ENCODE data around the gene HHATL. TPM values are rescaled to one million over a fixed set of nuclear protein-coding genes. Genes with fewer than 3 reads are reported as not detected.

The HHATL gene
- total and polyA plus RNA-seq, 2 donors = 1.7 to 3.7 TPM

GRCh38 chr3:42702982-42703694 lies 540 bp upstream of the HHATL start:
- peaks cover 0 to 1% of the 10 kb centered on the region in 2 donors for H3K9me3 ChIP-seq (ENCODE audit: control insufficient read depth in 2 of 2, insufficient read depth in 1 of 2, low read length in 1 of 2)
- no peaks in the 10 kb centered on the region for H3K36me3 ChIP-seq (ENCODE audit: control insufficient read depth in 2 of 2, insufficient read depth in 2 of 2, low read length in 1 of 2)
- no peak for DNase-seq (ENCODE audit: low read depth in 6 of 9, low spot score in 9 of 9)
- WGBS = 90% methylated on average over 6 of the region's 6 CpGs
- no peaks in the 10 kb centered on the region for H3K4me1 ChIP-seq (ENCODE audit: control insufficient read depth in 2 of 2, insufficient read depth in 2 of 2, low read length in 2 of 2)
- no peak overlapping the region for H3K27ac ChIP-seq (ENCODE audit: low read depth in 1 of 2, low read length in 1 of 2)
- H3K4me3 ChIP-seq (ENCODE audit: low read length in 2 of 2) = no peak overlapping the region
- no peaks in the 10 kb centered on the region for H3K27me3 ChIP-seq (ENCODE audit: control insufficient read depth in 2 of 2, insufficient read depth in 1 of 2, low read length in 1 of 2)

GRCh38 chr3:42701371-42702065 lies 1.1 kb downstream of the HHATL start:
- no peaks in the 10 kb centered on the region for H3K27me3 ChIP-seq (ENCODE audit: control insufficient read depth in 2 of 2, insufficient read depth in 1 of 2, low read length in 1 of 2)
- 36% methylated on average over 15 of the region's 15 CpGs for WGBS
- no peak overlapping the region for H3K4me3 ChIP-seq (ENCODE audit: low read length in 2 of 2)
- no peak overlapping the region for H3K27ac ChIP-seq (ENCODE audit: low read depth in 1 of 2, low read length in 1 of 2)
- H3K36me3 ChIP-seq (ENCODE audit: control insufficient read depth in 2 of 2, insufficient read depth in 2 of 2, low read length in 1 of 2) = no peaks in the 10 kb centered on the region
- DNase-seq (ENCODE audit: low read depth in 6 of 9, low spot score in 9 of 9) = peak; percentile 18 to 71 (median 43)
- no peaks in the 10 kb centered on the region for H3K4me1 ChIP-seq (ENCODE audit: control insufficient read depth in 2 of 2, insufficient read depth in 2 of 2, low read length in 2 of 2)
- peaks cover 0 to 1% of the 10 kb centered on the region in 2 donors for H3K9me3 ChIP-seq (ENCODE audit: control insufficient read depth in 2 of 2, insufficient read depth in 1 of 2, low read length in 1 of 2)

GRCh38 chr3:42700366-42701288 lies 2.0 kb downstream of the HHATL start:
- 78% methylated on average over 15 of the region's 15 CpGs for WGBS
- DNase-seq (ENCODE audit: low read depth in 6 of 9, low spot score in 9 of 9) = no peak
- H3K4me3 ChIP-seq (ENCODE audit: low read length in 2 of 2) = no peak overlapping the region

GRCh38 chr3:42699511-42699971 lies 3.1 kb downstream of the HHATL start:
- peaks cover 1 to 4% of the 10 kb centered on the region in 2 donors for H3K9me3 ChIP-seq (ENCODE audit: control insufficient read depth in 2 of 2, insufficient read depth in 1 of 2, low read length in 1 of 2)
- DNase-seq (ENCODE audit: low read depth in 6 of 9, low spot score in 9 of 9) = no peak
- 84% methylated on average over 10 of the region's 10 CpGs for WGBS
- no peaks in the 10 kb centered on the region for H3K36me3 ChIP-seq (ENCODE audit: control insufficient read depth in 2 of 2, insufficient read depth in 2 of 2, low read length in 1 of 2)
- H3K27me3 ChIP-seq (ENCODE audit: control insufficient read depth in 2 of 2, insufficient read depth in 1 of 2, low read length in 1 of 2) = no peaks in the 10 kb centered on the region
- no peak overlapping the region for H3K27ac ChIP-seq (ENCODE audit: low read depth in 1 of 2, low read length in 1 of 2)
- H3K4me1 ChIP-seq (ENCODE audit: control insufficient read depth in 2 of 2, insufficient read depth in 2 of 2, low read length in 2 of 2) = no peaks in the 10 kb centered on the region
- no peak overlapping the region for H3K4me3 ChIP-seq (ENCODE audit: low read length in 2 of 2)

More at GRCh38 chr3:42700366-42701288, 2.0 kb downstream of the HHATL start:
- no peaks in the 10 kb centered on the region for H3K4me1 ChIP-seq (ENCODE audit: control insufficient read depth in 2 of 2, insufficient read depth in 2 of 2, low read length in 2 of 2)
- no peaks in the 10 kb centered on the region for H3K27me3 ChIP-seq (ENCODE audit: control insufficient read depth in 2 of 2, insufficient read depth in 1 of 2, low read length in 1 of 2)
- H3K36me3 ChIP-seq (ENCODE audit: control insufficient read depth in 2 of 2, insufficient read depth in 2 of 2, low read length in 1 of 2) = no peaks in the 10 kb centered on the region
- peaks cover 1 to 4% of the 10 kb centered on the region in 2 donors for H3K9me3 ChIP-seq (ENCODE audit: control insufficient read depth in 2 of 2, insufficient read depth in 1 of 2, low read length in 1 of 2)
- H3K27ac ChIP-seq (ENCODE audit: low read depth in 1 of 2, low read length in 1 of 2) = no peak overlapping the region

GRCh38 chr3:42698911-42699230 lies 3.7 kb downstream of the HHATL start:
- H3K9me3 ChIP-seq (ENCODE audit: control insufficient read depth in 2 of 2, insufficient read depth in 1 of 2, low read length in 1 of 2) = peaks cover 1 to 4% of the 10 kb centered on the region in 2 donors
- H3K4me3 ChIP-seq (ENCODE audit: low read length in 2 of 2) = no peak overlapping the region
- DNase-seq (ENCODE audit: low read depth in 6 of 9, low spot score in 9 of 9) = no peak
- H3K36me3 ChIP-seq (ENCODE audit: control insufficient read depth in 2 of 2, insufficient read depth in 2 of 2, low read length in 1 of 2) = no peaks in the 10 kb centered on the region
- H3K4me1 ChIP-seq (ENCODE audit: control insufficient read depth in 2 of 2, insufficient read depth in 2 of 2, low read length in 2 of 2) = no peaks in the 10 kb centered on the region
- WGBS = 49% methylated on average over 9 of the region's 9 CpGs
- H3K27me3 ChIP-seq (ENCODE audit: control insufficient read depth in 2 of 2, insufficient read depth in 1 of 2, low read length in 1 of 2) = no peaks in the 10 kb centered on the region
- no peak overlapping the region for H3K27ac ChIP-seq (ENCODE audit: low read depth in 1 of 2, low read length in 1 of 2)

- H3K4me1 ChIP-seq (ENCODE audit: control insufficient read depth in 2 of 2, insufficient read depth in 2 of 2, low read length in 2 of 2) = no peaks in the 10 kb centered on the region
- no peak overlapping the region for H3K27ac ChIP-seq (ENCODE audit: low read depth in 1 of 2, low read length in 1 of 2)
- peaks cover 1 to 4% of the 10 kb centered on the region in 2 donors for H3K9me3 ChIP-seq (ENCODE audit: control insufficient read depth in 2 of 2, insufficient read depth in 1 of 2, low read length in 1 of 2)
- DNase-seq (ENCODE audit: low read depth in 6 of 9, low spot score in 9 of 9) = no peak
- WGBS = 92% methylated on average over 7 of the region's 7 CpGs
- no peak overlapping the region for H3K4me3 ChIP-seq (ENCODE audit: low read length in 2 of 2)
- H3K27me3 ChIP-seq (ENCODE audit: control insufficient read depth in 2 of 2, insufficient read depth in 1 of 2, low read length in 1 of 2) = no peaks in the 10 kb centered on the region
- no peaks in the 10 kb centered on the region for H3K36me3 ChIP-seq (ENCODE audit: control insufficient read depth in 2 of 2, insufficient read depth in 2 of 2, low read length in 1 of 2)
Observed at GRCh38 chr3:42698216-42698910, 4.2 kb downstream of the HHATL start.

- H3K4me3 ChIP-seq (ENCODE audit: low read length in 2 of 2) = no peak overlapping the region
- H3K27me3 ChIP-seq (ENCODE audit: control insufficient read depth in 2 of 2, insufficient read depth in 1 of 2, low read length in 1 of 2) = no peaks in the 10 kb centered on the region
- DNase-seq (ENCODE audit: low read depth in 6 of 9, low spot score in 9 of 9) = no peak
- no peaks in the 10 kb centered on the region for H3K4me1 ChIP-seq (ENCODE audit: control insufficient read depth in 2 of 2, insufficient read depth in 2 of 2, low read length in 2 of 2)
- no peak overlapping the region for H3K27ac ChIP-seq (ENCODE audit: low read depth in 1 of 2, low read length in 1 of 2)
- H3K36me3 ChIP-seq (ENCODE audit: control insufficient read depth in 2 of 2, insufficient read depth in 2 of 2, low read length in 1 of 2) = no peaks in the 10 kb centered on the region
- WGBS = 91% methylated on average over 18 of the region's 18 CpGs
- peaks cover 1 to 4% of the 10 kb centered on the region in 2 donors for H3K9me3 ChIP-seq (ENCODE audit: control insufficient read depth in 2 of 2, insufficient read depth in 1 of 2, low read length in 1 of 2)
Observed at GRCh38 chr3:42697289-42698051, 5.1 kb downstream of the HHATL start.

Data from thymus (tissue), 11 donors.